HepG2 (cell line): ENCODE results near the gene ZFP36L2. TPM values are rescaled to one million over a fixed set of nuclear protein-coding genes. Genes with fewer than 3 reads are reported as not detected.

Experiments
- BORCS8-MEF2B ChIP-seq: sonication (generic); formaldehyde crosslinking; IDR thresholded peaks from 2 replicates; pipeline ENCODE4 v1.8.0; 2022; ENCODE audit warnings: mild to moderate bottlenecking, missing genetic modification reagents
- EED ChIP-seq: sonication (generic); formaldehyde crosslinking; IDR thresholded peaks from 2 replicates; pipeline ENCODE4 v1.5.0; 2020; ENCODE audit warnings: mild to moderate bottlenecking, missing genetic modification reagents
- FLYWCH1 ChIP-seq: sonication (generic); formaldehyde crosslinking; IDR thresholded peaks from 2 replicates; pipeline ENCODE4 v1.8.1; 2023; ENCODE audit warnings: mild to moderate bottlenecking, missing genetic modification reagents
- HOXA7 ChIP-seq: sonication (generic); formaldehyde crosslinking; IDR thresholded peaks from 2 replicates; pipeline ENCODE4 v1.8.1; 2022; ENCODE audit warnings: mild to moderate bottlenecking, missing genetic modification reagents, moderate library complexity
- KLF13 ChIP-seq: sonication (generic); formaldehyde crosslinking; IDR thresholded peaks from 2 replicates; pipeline ENCODE4 v1.4.0; 2020; ENCODE audit warnings: mild to moderate bottlenecking, missing genetic modification reagents
- LBX2 ChIP-seq: sonication (generic); formaldehyde crosslinking; IDR thresholded peaks from 2 replicates; pipeline ENCODE4 v1.5.0; 2020; ENCODE audit warnings: missing genetic modification reagents, mild to moderate bottlenecking, borderline replicate concordance
- PCBP2 ChIP-seq: fragments of 200-400 bp; formaldehyde crosslinking; optimal IDR thresholded peaks from 2 replicates; pipeline ENCODE3; 2018; ENCODE audit warnings: low read length, low read depth; ENCODE audit not compliant: poor library complexity, severe bottlenecking
- PHF21A ChIP-seq: sonication (generic); formaldehyde crosslinking; IDR thresholded peaks from 2 replicates; pipeline ENCODE4 v1.5.0; 2020; ENCODE audit warnings: mild to moderate bottlenecking, missing genetic modification reagents
- PITX1 ChIP-seq: sonication (generic); formaldehyde crosslinking; IDR thresholded peaks from 2 replicates; pipeline ENCODE4 v1.5.1; 2020; ENCODE audit warnings: mild to moderate bottlenecking, missing genetic modification reagents
- PTBP1 ChIP-seq: fragments of 200-400 bp; formaldehyde crosslinking; IDR thresholded peaks from 2 replicates; pipeline ENCODE4 v1.6.1; 2018; ENCODE audit warnings: low read length, low read depth; ENCODE audit not compliant: poor library complexity, severe bottlenecking
- SOX6 ChIP-seq, 2 experiments: fragments of 450-650 bp in 1 of 2; sonication (generic) in 1 of 2; formaldehyde crosslinking in 1 of 2; IDR thresholded peaks; 2 replicates each; pipeline versions ENCODE4 v1.4.0 to v1.6.1; 2017 to 2020; ENCODE audit warnings: antibody characterized with exemption in 1 of 2, mild to moderate bottlenecking in 1 of 2, missing genetic modification reagents in 1 of 2
- SP140L ChIP-seq: sonication (generic); formaldehyde crosslinking; IDR thresholded peaks from 2 replicates; pipeline ENCODE4 v1.4.0; 2020; ENCODE audit warnings: missing genetic modification reagents, borderline replicate concordance
- SRF ChIP-seq: IDR thresholded peaks from 2 replicates; pipeline ENCODE4 v1.6.1; 2011; ENCODE audit warnings: mild to moderate bottlenecking, low read depth, low read length, moderate library complexity
- TBX3 ChIP-seq: fragments of 450-650 bp; IDR thresholded peaks from 2 replicates; pipeline ENCODE4 v1.6.1; 2017; ENCODE audit warnings: antibody characterized with exemption, mild to moderate bottlenecking, inconsistent platforms, borderline replicate concordance
- ZGPAT ChIP-seq: IDR thresholded peaks from 2 replicates; pipeline ENCODE4 v1.6.1; 2016; ENCODE audit warnings: mild to moderate bottlenecking
- ZNF343 ChIP-seq: sonication (generic); formaldehyde crosslinking; IDR thresholded peaks from 2 replicates; pipeline ENCODE4 v1.4.0; 2020; ENCODE audit warnings: mild to moderate bottlenecking, missing genetic modification reagents
- ZNF430 ChIP-seq: sonication (generic); formaldehyde crosslinking; IDR thresholded peaks from 2 replicates; pipeline ENCODE4 v1.9.0; 2021; ENCODE audit warnings: mild to moderate bottlenecking, missing genetic modification reagents
- ZNF549 ChIP-seq: sonication (generic); formaldehyde crosslinking; IDR thresholded peaks from 2 replicates; pipeline ENCODE4 v1.5.0; 2020; ENCODE audit warnings: missing genetic modification reagents
- ZNF788 ChIP-seq: sonication (generic); formaldehyde crosslinking; IDR thresholded peaks from 2 replicates; pipeline ENCODE4 v1.5.0; 2020; ENCODE audit warnings: mild to moderate bottlenecking, missing genetic modification reagents, borderline replicate concordance
- ZNF891 ChIP-seq: sonication (generic); formaldehyde crosslinking; IDR thresholded peaks from 2 replicates; pipeline ENCODE4 v1.5.0; 2020; ENCODE audit warnings: mild to moderate bottlenecking, missing genetic modification reagents
- ZXDC ChIP-seq: sonication (generic); formaldehyde crosslinking; IDR thresholded peaks from 2 replicates; pipeline ENCODE4 v1.5.0; 2020; ENCODE audit warnings: mild to moderate bottlenecking, missing genetic modification reagents
- polyA plus RNA-seq, 8 experiments: library from polyadenylated mRNA; depleted of rRNA in 3 of 8; stranded (reverse) in 7 of 8; unstranded in 1 of 8; fragments of >200 nt; fragmentation: Illumina TruSeq in 4 of 8; extraction: Trizol in 4 of 8; gene quantifications; 2 replicates each; pipeline versions ENCODE4 v1.2.1 to v1.2.3, GENCODE V29; 2011 to 2016; ENCODE audit warnings: low read depth in 4 of 8, missing spikeins in 1 of 8, mixed read lengths in 1 of 8; ENCODE audit not compliant: insufficient read depth in 1 of 8
- total RNA-seq, 5 experiments: library from RNA; depleted of rRNA; stranded (reverse); fragments of >200 nt; fragmentation: Illumina TruSeq; extraction: Trizol; gene quantifications; 2 replicates each; pipeline ENCODE4 v1.2.3, GENCODE V29; 2016; ENCODE audit warnings: low read depth in 1 of 5
- TF ChIP-seq, protein P1 (sequence below): sonication (generic); formaldehyde crosslinking; IDR thresholded peaks from 2 replicates; pipeline ENCODE4 v1.8.1; 2023; ENCODE audit warnings: missing genetic modification reagents, inconsistent platforms, borderline replicate concordance
- TF ChIP-seq, protein P2 (sequence below): sonication (generic); formaldehyde crosslinking; IDR thresholded peaks from 2 replicates; pipeline ENCODE4 v1.4.0; 2020; ENCODE audit warnings: mild to moderate bottlenecking, missing genetic modification reagents

Gene ZFP36L2
- total and polyA plus RNA-seq, 2 of the 13 experiments (the other 11 are each of a cell fraction or from before 2014, with no cell fraction given): 11.2 to 21.8 TPM

GRCh38 chr2:43226955-43227829 lies 786 bp upstream of the ZFP36L2 start (continued):
- TF ChIP-seq SP140L (CRISPR knock-in tag) (no peak), PCBP2 (no peak), SRF (no peak), FLYWCH1 (peak; percentile 83; the same call in 1 of the 2 replicates), ZXDC (CRISPR knock-in tag) (peak; percentile 18; the same call in 1 of the 2 replicates), BORCS8-MEF2B (CRISPR knock-in tag) (peak; percentile 83), ZGPAT (CRISPR knock-in tag) (peak; percentile 94), HOXA7 (CRISPR knock-in tag) (0 out of 2 replicates have a peak, but pooled peaks have one; percentile 19), ZNF430 (CRISPR knock-in tag) (no peak; the same call in 1 of the 2 replicates), KLF13 (CRISPR knock-in tag) (peak; percentile 22; the same call in 1 of the 2 replicates), ZNF891 (CRISPR knock-in tag) (peak; percentile 26), PITX1 (CRISPR knock-in tag) (peak; percentile 65; the same call in 1 of the 2 replicates), LBX2 (CRISPR knock-in tag) (no peak), SOX6 (IDR thresholded peaks at IDR 0.05) (no peak), SOX6 (CRISPR knock-in tag; IDR thresholded peaks at IDR 0.05) (peak; percentile 80), PHF21A (CRISPR knock-in tag) (peak; percentile 92), ZNF343 (CRISPR knock-in tag) (no peak; the same call in 1 of the 2 replicates), ZNF549 (no peak), PTBP1 (peak; percentile 67), ZNF788 (CRISPR knock-in tag) (no peak; the same call in none of the 2 replicates), EED (CRISPR knock-in tag) (peak; percentile 90), TBX3 (0 out of 2 replicates have a peak, but pooled peaks have one; percentile 16)
- TF ChIP-seq, protein P1, sequence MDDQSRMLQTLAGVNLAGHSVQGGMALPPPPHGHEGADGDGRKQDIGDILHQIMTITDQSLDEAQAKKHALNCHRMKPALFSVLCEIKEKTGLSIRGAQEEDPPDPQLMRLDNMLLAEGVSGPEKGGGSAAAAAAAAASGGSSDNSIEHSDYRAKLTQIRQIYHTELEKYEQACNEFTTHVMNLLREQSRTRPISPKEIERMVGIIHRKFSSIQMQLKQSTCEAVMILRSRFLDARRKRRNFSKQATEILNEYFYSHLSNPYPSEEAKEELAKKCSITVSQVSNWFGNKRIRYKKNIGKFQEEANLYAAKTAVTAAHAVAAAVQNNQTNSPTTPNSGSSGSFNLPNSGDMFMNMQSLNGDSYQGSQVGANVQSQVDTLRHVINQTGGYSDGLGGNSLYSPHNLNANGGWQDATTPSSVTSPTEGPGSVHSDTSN (CRISPR knock-in tag): no peak
- TF ChIP-seq, protein P2, sequence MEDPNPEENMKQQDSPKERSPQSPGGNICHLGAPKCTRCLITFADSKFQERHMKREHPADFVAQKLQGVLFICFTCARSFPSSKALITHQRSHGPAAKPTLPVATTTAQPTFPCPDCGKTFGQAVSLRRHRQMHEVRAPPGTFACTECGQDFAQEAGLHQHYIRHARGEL (CRISPR knock-in tag): peak; percentile 84
